ENCODE measurements around the gene NOTCH3.

DNA sequence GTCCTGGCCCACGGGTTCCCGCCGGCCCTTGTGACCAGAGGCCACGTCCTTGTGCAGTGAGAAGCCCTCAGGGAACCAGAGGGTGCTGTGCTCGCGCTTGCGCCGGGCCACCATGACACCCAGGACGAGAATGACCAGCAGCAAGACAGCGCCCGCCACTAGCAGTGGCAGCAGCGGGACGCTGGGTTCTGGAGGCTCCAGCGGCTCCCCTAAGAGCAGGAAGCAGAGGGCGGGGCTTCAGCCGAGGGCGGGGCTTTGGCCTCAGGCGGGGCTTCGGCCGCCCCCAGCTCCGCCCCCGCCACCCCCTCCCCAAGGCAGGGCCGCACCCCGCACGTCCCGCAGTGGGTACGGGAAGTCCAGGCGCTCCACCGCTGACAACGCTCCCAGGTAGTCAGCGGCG lies 30.4 kb downstream of the NOTCH3 start:
- TF ChIP-seq POLR2A (IDR thresholded peaks at IDR 0.05) (no peak), EP300 (IDR thresholded peaks at IDR 0.05) (no peak), POLR2AphosphoS5 (IDR thresholded peaks at IDR 0.05) (no peak)
- TF ChIP-seq, protein P1, sequence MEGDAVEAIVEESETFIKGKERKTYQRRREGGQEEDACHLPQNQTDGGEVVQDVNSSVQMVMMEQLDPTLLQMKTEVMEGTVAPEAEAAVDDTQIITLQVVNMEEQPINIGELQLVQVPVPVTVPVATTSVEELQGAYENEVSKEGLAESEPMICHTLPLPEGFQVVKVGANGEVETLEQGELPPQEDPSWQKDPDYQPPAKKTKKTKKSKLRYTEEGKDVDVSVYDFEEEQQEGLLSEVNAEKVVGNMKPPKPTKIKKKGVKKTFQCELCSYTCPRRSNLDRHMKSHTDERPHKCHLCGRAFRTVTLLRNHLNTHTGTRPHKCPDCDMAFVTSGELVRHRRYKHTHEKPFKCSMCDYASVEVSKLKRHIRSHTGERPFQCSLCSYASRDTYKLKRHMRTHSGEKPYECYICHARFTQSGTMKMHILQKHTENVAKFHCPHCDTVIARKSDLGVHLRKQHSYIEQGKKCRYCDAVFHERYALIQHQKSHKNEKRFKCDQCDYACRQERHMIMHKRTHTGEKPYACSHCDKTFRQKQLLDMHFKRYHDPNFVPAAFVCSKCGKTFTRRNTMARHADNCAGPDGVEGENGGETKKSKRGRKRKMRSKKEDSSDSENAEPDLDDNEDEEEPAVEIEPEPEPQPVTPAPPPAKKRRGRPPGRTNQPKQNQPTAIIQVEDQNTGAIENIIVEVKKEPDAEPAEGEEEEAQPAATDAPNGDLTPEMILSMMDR (IDR thresholded peaks at IDR 0.05) = no peak
